GM23338 (cell line): ENCODE data around the gene DGKG. TPM values are rescaled to one million over a fixed set of nuclear protein-coding genes. Genes with fewer than 3 reads are reported as not detected.

ENCODE experiments used
- ATAC-seq: fragments of 200-7000 bp; cut with Tn5 transposase; 3 replicates; pipeline ENCODE4 v1.9.1; 2020
- DNase-seq: peaks from one replicate; pipeline ENCODE4 v3.0.0-alpha.2; 2015; ENCODE audit warnings: low spot score
- H2AFZ ChIP-seq: fragments of 200-600 bp; sonication (generic); 2 replicates; pipeline ENCODE4 v1.8.0; 2016; ENCODE audit warnings: antibody characterized with exemption, mild to moderate bottlenecking, moderate library complexity
- H3F3A ChIP-seq: fragments of 200-600 bp; sonication (generic); replicated peaks from 2 replicates; pipeline ENCODE4 v1.8.0; 2017; ENCODE audit warnings: antibody characterized with exemption, mixed run types, low read depth
- H3K27ac ChIP-seq: fragments of 200-600 bp; sonication (generic); 2 replicates; pipeline ENCODE4 v1.6.1; 2016; ENCODE audit warnings: low read depth
- H3K27me3 ChIP-seq: fragments of 200-600 bp; sonication (generic); 2 replicates; pipeline ENCODE4 v1.8.0; 2016; ENCODE audit warnings: mild to moderate bottlenecking, mixed run types, moderate library complexity; ENCODE audit not compliant: insufficient read depth
- H3K36me3 ChIP-seq: fragments of 200-600 bp; sonication (generic); 2 replicates; pipeline ENCODE4 v1.8.0; 2016; ENCODE audit warnings: mild to moderate bottlenecking; ENCODE audit not compliant: insufficient read depth
- H3K4me1 ChIP-seq: fragments of 200-600 bp; sonication (generic); 2 replicates; pipeline ENCODE4 v1.8.0; 2016; ENCODE audit warnings: mild to moderate bottlenecking, moderate library complexity; ENCODE audit not compliant: insufficient read depth
- H3K4me2 ChIP-seq: fragments of 200-600 bp; sonication (generic); 2 replicates; pipeline ENCODE4 v1.7.1; 2017; ENCODE audit warnings: mixed run types
- H3K4me3 ChIP-seq: fragments of 200-600 bp; sonication (generic); 2 replicates; pipeline ENCODE4 v1.6.1; 2016; ENCODE audit warnings: mixed run types
- H3K79me2 ChIP-seq: fragments of 200-600 bp; sonication (generic); replicated peaks from 2 replicates; pipeline ENCODE4 v1.8.0; 2017; ENCODE audit warnings: mild to moderate bottlenecking; ENCODE audit not compliant: insufficient read depth
- H3K9me2 ChIP-seq: fragments of 200-600 bp; sonication (generic); 2 replicates; pipeline ENCODE4 v1.8.0; 2017; ENCODE audit not compliant: insufficient read depth
- H4K20me1 ChIP-seq: fragments of 200-600 bp; sonication (generic); replicated peaks from 2 replicates; pipeline ENCODE4 v1.8.0; 2017; ENCODE audit warnings: mild to moderate bottlenecking; ENCODE audit not compliant: insufficient read depth
- H3K27ac Mint-ChIP-seq: 2 replicates; pipeline ENCODE4 v1.8.0; 2020; ENCODE audit warnings: inconsistent platforms, mild to moderate bottlenecking, moderate library complexity, mixed read lengths
- H3K27me3 Mint-ChIP-seq: 3 replicates; pipeline ENCODE4 v1.8.0; 2022; ENCODE audit warnings: low read depth, mild to moderate bottlenecking, moderate library complexity, mixed read lengths, inconsistent platforms; ENCODE audit not compliant: insufficient read depth, poor library complexity
- H3K36me3 Mint-ChIP-seq: 3 replicates; pipeline ENCODE4 v1.8.0; 2021; ENCODE audit warnings: low read depth, mild to moderate bottlenecking, inconsistent platforms, moderate library complexity, mixed read lengths
- H3K4me1 Mint-ChIP-seq: 3 replicates; pipeline ENCODE4 v1.8.0; 2020; ENCODE audit warnings: mild to moderate bottlenecking, inconsistent platforms, mixed read lengths
- H3K4me3 Mint-ChIP-seq: 3 replicates; pipeline ENCODE4 v1.8.0; 2021; ENCODE audit warnings: moderate library complexity, mild to moderate bottlenecking, inconsistent platforms, mixed read lengths
- H3K9me3 Mint-ChIP-seq: 3 replicates; pipeline ENCODE4 v1.8.0; 2020; ENCODE audit warnings: moderate library complexity, mild to moderate bottlenecking, inconsistent platforms, mixed read lengths
- CREB1 ChIP-seq: fragments of 250-450 bp; sonication (Bioruptor Pico); IDR thresholded peaks from 2 replicates; pipeline ENCODE4 v1.5.0; 2020; ENCODE audit warnings: low read depth, mild to moderate bottlenecking, moderate library complexity
- CTCF ChIP-seq, 2 experiments: fragments of 200-600 bp in 1 of 2; sonication (generic) in 1 of 2; conservative IDR thresholded peaks; 2 replicates each; pipeline versions ENCODE4 v1.5.1 to v1.6.1; 2016 to 2017; ENCODE audit warnings: antibody characterized with exemption in 2 of 2, low read depth in 2 of 2, mild to moderate bottlenecking in 2 of 2, moderate library complexity in 1 of 2
- ETS1 ChIP-seq: IDR thresholded peaks from 2 replicates; pipeline ENCODE4 v1.6.1; 2016; ENCODE audit warnings: antibody characterized with exemption
- EZH2 ChIP-seq: fragments of 200-600 bp; sonication (generic); IDR thresholded peaks from one replicate; pipeline ENCODE4 v1.8.0; 2017; ENCODE audit warnings: antibody characterized with exemption, mild to moderate bottlenecking, low read depth; ENCODE audit not compliant: unreplicated experiment
- EZH2phosphoT487 ChIP-seq: fragments of 200-600 bp; sonication (generic); IDR thresholded peaks from one replicate; pipeline ENCODE4 v1.8.1; 2018; ENCODE audit warnings: antibody characterized with exemption; ENCODE audit not compliant: unreplicated experiment
- JUNB ChIP-seq: IDR thresholded peaks from one replicate; pipeline ENCODE4 v1.6.1; 2016; ENCODE audit warnings: antibody characterized with exemption; ENCODE audit not compliant: unreplicated experiment
- NANOG ChIP-seq: IDR thresholded peaks from 2 replicates; pipeline ENCODE4 v1.6.1; 2016; ENCODE audit warnings: antibody characterized with exemption, borderline replicate concordance
- POLR2AphosphoS5 ChIP-seq: IDR thresholded peaks from 2 replicates; pipeline ENCODE4 v1.6.1; 2016; ENCODE audit warnings: antibody characterized with exemption, low read depth
- REST ChIP-seq: IDR thresholded peaks from one replicate; pipeline ENCODE4 v1.6.1; 2018; ENCODE audit warnings: antibody characterized with exemption; ENCODE audit not compliant: unreplicated experiment
- STAT1 ChIP-seq: IDR thresholded peaks from one replicate; pipeline ENCODE4 v1.6.1; 2016; ENCODE audit warnings: antibody characterized with exemption; ENCODE audit not compliant: unreplicated experiment
- ZNF114 ChIP-seq: fragments of 250-450 bp; sonication (Bioruptor Pico); IDR thresholded peaks from 2 replicates; pipeline ENCODE4 v1.5.0; 2020; ENCODE audit warnings: mild to moderate bottlenecking, moderate library complexity
- ZNF331 ChIP-seq: fragments of 250-450 bp; sonication (Bioruptor Pico); IDR thresholded peaks from 2 replicates; pipeline ENCODE4 v1.5.0; 2020; ENCODE audit warnings: low read depth, mild to moderate bottlenecking, moderate library complexity
- ZNF462 ChIP-seq: fragments of 250-450 bp; sonication (Bioruptor Pico); IDR thresholded peaks from 2 replicates; pipeline ENCODE4 v1.5.0; 2020; ENCODE audit warnings: mild to moderate bottlenecking, moderate library complexity
- polyA plus RNA-seq: library from polyadenylated mRNA; unstranded; fragments of >200 nt; fragmentation: Nextera tagmentation; extraction: Ambion mirVana; gene quantifications from 2 replicates; pipeline ENCODE4 v1.2.1, GENCODE V29; 2016
- total RNA-seq: library from RNA; depleted of rRNA; stranded (reverse); fragments of >200 nt; shearing (Covaris generic); gene quantifications from 2 replicates; pipeline ENCODE4 v1.2.3, GENCODE V29; 2014

The DGKG gene
- total and polyA plus RNA-seq, 2 experiments from 2014 or later: 0.14 to 0.31 TPM

- TF ChIP-seq ZNF331 (CRISPR knock-in tag) (no peak), REST (no peak), STAT1 (no peak), ETS1 (no peak), NANOG (no peak), EZH2 (no peak), ZNF114 (CRISPR knock-in tag) (no peak), POLR2AphosphoS5 (no peak), CREB1 (no peak), EZH2phosphoT487 (no peak), JUNB (no peak), ZNF462 (CRISPR knock-in tag) (no peak), CTCF (conservative IDR thresholded peaks at IDR 0.05; ENCODE audit: low read depth in 2 of 2) (no peak)
- Histone ChIP-seq H3K4me3 (no peak overlapping the region), H3K4me2 (no peak overlapping the region), H3K79me2 (no peaks in the 10 kb centered on the region), H3K27me3 (no peaks in the 10 kb centered on the region), H3F3A (no peaks in the 10 kb centered on the region), H3K36me3 (no peaks in the 10 kb centered on the region), H3K4me1 (no peaks in the 10 kb centered on the region), H3K27ac (no peak overlapping the region), H3K9me2 (no peaks in the 10 kb centered on the region), H4K20me1 (no peaks in the 10 kb centered on the region), H2AFZ (no peak overlapping the region)
- no peak overlapping the region for H3K27ac Mint-ChIP-seq
- no peaks in the 10 kb centered on the region for H3K36me3 Mint-ChIP-seq
- no peak overlapping the region for H3K4me3 Mint-ChIP-seq
- no peak for DNase-seq
- ATAC-seq: no peak
- peaks cover 3% of the 10 kb centered on the region for H3K27me3 Mint-ChIP-seq
- H3K4me1 Mint-ChIP-seq: no peaks in the 10 kb centered on the region
- no peaks in the 10 kb centered on the region for H3K9me3 Mint-ChIP-seq
Observed at GRCh38 chr3:186333256-186333655, 28.8 kb downstream of the DGKG start.
